Type B pancreatic cell (in vitro differentiated cells): ENCODE results near the gene MYL5. TPM values are rescaled to one million over a fixed set of nuclear protein-coding genes. Genes with fewer than 3 reads are reported as not detected.
A peak's percentile ranks its signal among the peaks of the same experiment; 100 is the strongest.

ENCODE experiments used
- DNase-seq: peaks from one replicate; pipeline ENCODE4 v3.0.0; 2021; ENCODE audit warnings: mixed read lengths; ENCODE audit not compliant: unreplicated experiment; ENCODE audit errors: extremely low spot score
- H3K27ac Mint-ChIP-seq: 2 replicates; pipeline ENCODE4 v1.8.0; 2021; ENCODE audit warnings: mild to moderate bottlenecking, mixed read lengths
- H3K27me3 Mint-ChIP-seq: 2 replicates; pipeline ENCODE4 v1.8.0; 2021; ENCODE audit warnings: mixed read lengths
- H3K36me3 Mint-ChIP-seq: 2 replicates; pipeline ENCODE4 v1.8.0; 2021; ENCODE audit warnings: mixed read lengths
- H3K4me1 Mint-ChIP-seq: one replicate; pipeline ENCODE4 v1.8.0; 2021; ENCODE audit warnings: mixed read lengths; ENCODE audit not compliant: unreplicated experiment
- H3K4me3 Mint-ChIP-seq: 2 replicates; pipeline ENCODE4 v1.8.0; 2021; ENCODE audit warnings: mild to moderate bottlenecking, mixed read lengths
- H3K9me3 Mint-ChIP-seq: 2 replicates; pipeline ENCODE4 v1.8.0; 2021; ENCODE audit warnings: mixed read lengths
- total RNA-seq: library from RNA; stranded (reverse); gene quantifications from 2 replicates; pipeline ENCODE4 v1.2.1, GENCODE V29; 2021; ENCODE audit warnings: low replicate concordance
- TF ChIP-seq, protein P1 (sequence below): fragments of 200-600 bp; sonication (generic); conservative IDR thresholded peaks from 2 replicates; pipeline ENCODE4 v1.5.0; 2021; ENCODE audit warnings: antibody characterized with exemption, mild to moderate bottlenecking

Gene MYL5
- total RNA-seq, 1 donor from 2014 or later, result 20.2 TPM

DNA sequence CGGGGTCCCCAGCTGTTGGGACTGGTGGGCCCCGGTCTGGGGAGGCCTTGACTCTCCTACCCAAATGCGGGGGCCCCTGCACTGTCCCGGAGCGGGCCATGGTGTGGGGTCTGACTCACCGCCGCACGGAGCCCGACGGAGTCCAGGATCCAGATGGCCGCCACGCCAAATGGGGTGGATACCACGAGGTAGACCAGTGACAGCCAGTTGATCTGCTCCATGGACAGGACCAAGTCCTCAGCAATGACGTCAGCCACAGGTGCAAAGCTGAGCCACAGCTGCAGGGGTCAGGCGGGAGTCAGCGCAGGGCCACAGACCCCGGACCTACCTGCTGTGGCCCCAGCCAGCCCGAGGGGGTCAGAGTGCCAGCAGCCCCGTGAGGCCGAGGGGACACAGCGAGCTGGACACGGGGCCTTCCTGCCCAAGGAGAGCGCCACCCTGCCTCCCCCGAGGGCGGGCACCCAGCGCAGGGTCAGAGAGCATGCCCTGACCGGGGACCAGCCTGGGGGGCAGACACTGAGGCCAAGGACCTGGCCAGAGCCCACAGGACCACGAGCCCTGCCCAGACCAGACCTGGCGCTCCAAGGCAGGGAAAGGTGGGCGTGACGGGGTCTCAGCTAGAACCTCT is 12.2 kb downstream of the MYL5 start:
- Mint-ChIP-seq H3K4me1 (peaks cover 3% of the 10 kb centered on the region), H3K27ac (no peak overlapping the region), H3K9me3 (no peaks in the 10 kb centered on the region), H3K36me3 (no peaks in the 10 kb centered on the region), H3K4me3 (no peak overlapping the region), H3K27me3 (no peaks in the 10 kb centered on the region)
- DNase-seq, result no peak
- TF ChIP-seq, protein P1, sequence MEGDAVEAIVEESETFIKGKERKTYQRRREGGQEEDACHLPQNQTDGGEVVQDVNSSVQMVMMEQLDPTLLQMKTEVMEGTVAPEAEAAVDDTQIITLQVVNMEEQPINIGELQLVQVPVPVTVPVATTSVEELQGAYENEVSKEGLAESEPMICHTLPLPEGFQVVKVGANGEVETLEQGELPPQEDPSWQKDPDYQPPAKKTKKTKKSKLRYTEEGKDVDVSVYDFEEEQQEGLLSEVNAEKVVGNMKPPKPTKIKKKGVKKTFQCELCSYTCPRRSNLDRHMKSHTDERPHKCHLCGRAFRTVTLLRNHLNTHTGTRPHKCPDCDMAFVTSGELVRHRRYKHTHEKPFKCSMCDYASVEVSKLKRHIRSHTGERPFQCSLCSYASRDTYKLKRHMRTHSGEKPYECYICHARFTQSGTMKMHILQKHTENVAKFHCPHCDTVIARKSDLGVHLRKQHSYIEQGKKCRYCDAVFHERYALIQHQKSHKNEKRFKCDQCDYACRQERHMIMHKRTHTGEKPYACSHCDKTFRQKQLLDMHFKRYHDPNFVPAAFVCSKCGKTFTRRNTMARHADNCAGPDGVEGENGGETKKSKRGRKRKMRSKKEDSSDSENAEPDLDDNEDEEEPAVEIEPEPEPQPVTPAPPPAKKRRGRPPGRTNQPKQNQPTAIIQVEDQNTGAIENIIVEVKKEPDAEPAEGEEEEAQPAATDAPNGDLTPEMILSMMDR, result no peak

DNA sequence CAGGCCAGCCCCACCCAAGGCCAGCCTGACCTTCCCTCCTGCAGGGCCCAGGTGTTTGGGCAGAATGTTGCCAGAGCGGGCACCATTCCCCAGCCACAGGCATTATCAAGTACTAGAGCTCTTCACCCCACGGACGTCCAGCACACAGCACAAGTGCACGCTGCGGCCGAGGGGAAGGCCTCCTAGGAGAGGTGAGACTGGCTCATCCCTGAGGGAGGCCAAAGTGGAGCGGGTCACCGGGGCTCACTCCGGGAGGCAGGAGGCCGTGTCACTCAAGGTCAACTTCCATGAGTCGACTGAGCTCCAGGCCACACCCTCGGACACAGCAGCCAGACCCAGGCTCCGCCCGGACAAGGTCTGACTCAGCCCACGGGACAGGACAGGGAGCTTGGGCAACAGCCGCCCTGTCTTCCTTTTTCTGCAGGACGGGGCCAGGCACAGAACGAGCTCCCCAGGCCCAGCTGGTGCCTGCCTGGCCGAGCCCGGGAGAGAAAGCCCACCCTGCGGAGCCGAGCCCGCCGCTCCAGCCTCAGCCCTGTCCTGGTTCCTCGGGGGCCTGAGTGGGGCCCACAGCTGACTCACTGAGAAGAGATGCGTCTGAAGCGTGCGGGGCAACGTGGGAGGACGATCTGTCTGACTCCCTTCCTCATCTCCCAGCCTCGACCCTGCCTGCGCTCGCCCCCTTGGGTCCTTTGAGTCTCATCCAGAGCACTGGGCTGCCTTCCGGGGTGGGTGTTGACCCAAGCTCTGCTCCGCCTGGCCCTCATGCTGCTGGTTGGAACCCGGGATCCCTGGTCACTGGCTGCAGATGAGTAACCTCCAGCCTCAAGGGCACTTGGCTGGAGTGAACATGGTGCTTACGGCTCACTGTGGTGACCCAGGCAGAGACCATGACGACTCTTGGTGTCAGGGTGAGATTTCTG is 13.0 kb downstream of the MYL5 start:
- Mint-ChIP-seq H3K9me3 (no peaks in the 10 kb centered on the region), H3K4me3 (peak overlapping the region; percentile 54), H3K4me1 (peaks cover 3% of the 10 kb centered on the region), H3K27me3 (no peaks in the 10 kb centered on the region), H3K36me3 (no peaks in the 10 kb centered on the region), H3K27ac (peak overlapping the region; percentile 67)
- no peak for DNase-seq
- TF ChIP-seq, protein P1, result no peak

DNA sequence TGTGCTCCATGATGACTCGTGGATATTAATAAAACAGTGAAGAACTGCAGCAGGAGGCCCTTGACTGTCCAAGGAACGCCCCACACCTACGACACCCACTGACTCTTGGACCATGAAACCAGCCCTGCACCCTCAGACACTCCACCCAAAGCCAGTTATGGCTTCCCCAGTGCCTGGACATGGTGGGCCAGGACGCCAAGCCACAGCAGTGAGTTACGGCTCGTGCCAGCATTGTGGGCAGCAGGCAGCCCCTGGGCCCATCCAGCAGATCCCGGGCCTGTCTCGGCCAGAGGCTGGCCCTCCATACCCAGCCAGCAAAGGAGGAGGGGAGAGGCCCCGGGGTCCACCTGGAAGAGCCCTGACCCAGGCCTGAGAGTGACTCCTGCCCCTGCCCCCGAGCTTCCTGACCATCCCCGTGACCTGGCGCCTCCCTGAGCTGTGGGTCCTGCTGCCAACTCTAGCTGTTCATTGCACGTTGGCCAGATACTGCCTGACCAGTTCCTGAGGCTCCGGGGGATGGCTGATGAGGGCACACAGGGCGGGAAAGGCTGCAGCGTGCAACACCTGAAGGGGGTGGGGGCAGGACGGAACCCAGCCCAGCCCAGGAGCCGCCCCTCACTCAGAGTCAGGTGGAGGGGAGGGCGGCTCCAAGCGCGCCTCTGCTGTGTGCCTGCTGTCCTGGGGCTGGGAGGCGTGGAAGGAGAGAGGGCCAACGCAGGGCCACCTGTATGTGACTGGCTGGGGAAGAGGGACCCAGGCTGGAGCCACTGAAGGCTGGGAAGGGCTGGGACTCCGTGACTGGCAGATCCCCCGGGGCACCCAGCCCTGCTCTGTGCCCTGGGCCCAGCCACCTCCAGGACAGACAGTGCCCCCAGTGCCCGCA is 13.9 kb downstream of the MYL5 start:
- peak overlapping the region; percentile 54 for H3K4me3 Mint-ChIP-seq

DNA sequence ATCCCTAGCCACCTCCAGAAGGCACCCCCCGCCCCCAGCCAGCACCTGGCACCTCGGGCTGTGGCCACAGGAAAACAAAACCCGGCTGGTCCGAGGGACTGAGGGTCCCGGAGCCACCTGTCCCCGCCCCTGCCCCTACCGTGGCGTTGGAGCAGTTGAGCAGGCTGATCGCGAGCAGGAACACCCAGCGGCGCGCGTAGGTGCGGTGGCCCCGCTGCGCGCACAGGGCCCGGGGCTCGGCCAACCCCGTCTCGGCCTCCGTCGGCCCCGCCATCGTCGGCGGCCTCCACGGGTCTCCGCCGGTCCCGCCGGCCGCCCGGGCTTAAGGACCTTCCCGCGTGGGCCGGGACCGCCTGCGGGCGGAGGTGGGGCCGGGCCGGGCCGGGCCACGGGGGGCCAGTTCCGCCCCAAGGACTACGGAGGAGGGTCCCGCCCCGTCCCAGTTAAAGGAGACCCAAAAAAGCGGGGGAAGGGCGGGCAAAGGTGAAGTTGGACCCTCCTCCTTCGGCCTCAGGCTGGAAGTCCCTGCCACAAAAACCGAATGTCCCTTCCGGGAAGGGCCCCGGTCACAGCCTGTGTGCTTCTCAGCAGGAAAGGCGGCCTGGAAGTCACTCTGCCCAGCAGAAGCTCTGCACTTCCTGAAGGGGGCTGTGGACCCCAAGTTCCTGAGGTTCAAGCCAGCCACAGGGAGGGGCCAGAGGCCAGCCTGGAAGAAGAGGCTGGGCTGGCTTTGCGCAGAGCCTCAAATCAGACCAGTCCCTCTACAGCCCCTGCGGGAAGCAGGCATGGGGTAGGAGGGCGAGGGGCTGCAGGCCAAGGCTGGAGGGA is 14.7 kb downstream of the MYL5 start, which contains the start of gene SLC49A3:
Gene SLC49A3 (minus strand): TSS at position 298 of the 828 bp plus-strand sequence. CDS start 24 bp downstream, at position 274.
- H3K9me3 Mint-ChIP-seq, result no peaks in the 10 kb centered on the region
- TF ChIP-seq, protein P1, result no peak
- H3K4me1 Mint-ChIP-seq, result peaks cover 3% of the 10 kb centered on the region
- peak within 1 kb of the TSS; percentile 54 for H3K4me3 Mint-ChIP-seq
- H3K27me3 Mint-ChIP-seq, result no peaks in the 10 kb centered on the region
- H3K27ac Mint-ChIP-seq, result peak within 1 kb of the TSS; percentile 67
- H3K36me3 Mint-ChIP-seq, result no peaks in the 10 kb centered on the region
- DNase-seq, result peak; percentile 64

More for the DNA sequence above, 13.9 kb downstream of the MYL5 start:
- Mint-ChIP-seq H3K27me3 (no peaks in the 10 kb centered on the region), H3K27ac (peak overlapping the region; percentile 67), H3K9me3 (no peaks in the 10 kb centered on the region), H3K36me3 (no peaks in the 10 kb centered on the region), H3K4me1 (peaks cover 3% of the 10 kb centered on the region)
- peak; percentile 68 for DNase-seq
- TF ChIP-seq, protein P1, result no peak
